ENCODE data around the gene PTPN4. TPM values are rescaled to one million over a fixed set of nuclear protein-coding genes. Genes with fewer than 3 reads are reported as not detected.

The PTPN4 gene
- total and polyA plus RNA-seq, 2 of the 13 experiments (the other 11 are each of a cell fraction or from before 2014, with no cell fraction given) = 20.3 to 34.6 TPM

GRCh38 chr2:119941388-119941787 is 181.7 kb downstream of the PTPN4 start:
- CTCF ChIA-PET (ENCODE audit: low intra/inter-chr PET ratio, low total read pairs) = no interaction called here
- POLR2A ChIA-PET = no interaction called here
- H3K27ac ChIP-seq (ENCODE audit: extremely low read length, insufficient read depth, low read length) = no peak overlapping the region
- FAIRE-seq = no peak
- WGBS (ENCODE audit: low lambda C conversion rate) = 96% methylated on average over 1 of the region's 1 CpG
- in situ Hi-C loops (cut with HindIII; ENCODE audit: extremely low pct_ligation_motif_present, low pct_unique_long_range_greater_than_20kb) (no loop called here), intact Hi-C loops (cut with micrococcal nuclease; ENCODE audit: unreplicated experiment) (no loop called here)
- no peaks in the 10 kb centered on the region for H4K20me1 ChIP-seq (ENCODE audit: insufficient read depth, low read length)
- no peak overlapping the region for H3K4me3 ChIP-seq (replicated peaks in 1 of 3; ENCODE audit: insufficient read depth in 1 of 3, low read depth in 2 of 3, low read length in 3 of 3)
- no peak overlapping the region for H3K4me2 ChIP-seq (ENCODE audit: low read depth, low read length)
- no peak for ATAC-seq
- no peaks in the 10 kb centered on the region for H3K79me2 ChIP-seq (ENCODE audit: insufficient read depth, low read length)
- H3K4me1 ChIP-seq (ENCODE audit: insufficient read depth, low read length) = no peaks in the 10 kb centered on the region
- TF ChIP-seq ZNF773 (CRISPR knock-in tag; IDR thresholded peaks at IDR 0.05; ENCODE audit: borderline replicate concordance) (no peak), MAFK (conservative IDR thresholded peaks at IDR 0.05 in 1 of 2, IDR thresholded peaks at IDR 0.05 in 1 of 2; ENCODE audit: low read length in 2 of 2) (peak in 1 of 2 experiments; percentile 12; a peak in 1 of 4 replicates), HNRNPL (IDR thresholded peaks at IDR 0.05; ENCODE audit: low read depth, low read length) (no peak)
- BruUV-seq (replicated peaks) = no TSS peak
- no peak for DNase-seq (ENCODE audit: low spot score)
- no peaks in the 10 kb centered on the region for H3K9me3 ChIP-seq (ENCODE audit: low read length)
- H2AFZ ChIP-seq (ENCODE audit: low read length) = no peak overlapping the region
- H3K36me3 ChIP-seq (replicated peaks in 1 of 2; ENCODE audit: control insufficient read depth in 1 of 2, insufficient read depth in 2 of 2, low read length in 2 of 2) = peaks cover 3 to 14% of the 10 kb centered on the region in 2 experiments; a peak in 2 of 5 replicates
- H3K9ac ChIP-seq (ENCODE audit: insufficient read depth, low read depth, low read length) = no peak overlapping the region
- no peaks in the 10 kb centered on the region for H3K27me3 ChIP-seq (ENCODE audit: control insufficient read depth in 1 of 2, insufficient read depth in 2 of 2, low read length in 2 of 2)

GRCh38 chr2:119941981-119942513 is 182.3 kb downstream of the PTPN4 start:
- WGBS (ENCODE audit: low lambda C conversion rate) = 66% methylated on average over 3 of the region's 3 CpGs
- Histone ChIP-seq H3K4me1 (ENCODE audit: insufficient read depth, low read length) (no peaks in the 10 kb centered on the region), H2AFZ (ENCODE audit: low read length) (no peak overlapping the region), H3K4me2 (ENCODE audit: low read depth, low read length) (no peak overlapping the region), H3K27ac (ENCODE audit: extremely low read length, insufficient read depth, low read length) (no peak overlapping the region), H3K9ac (ENCODE audit: insufficient read depth, low read depth, low read length) (no peak overlapping the region), H3K27me3 (ENCODE audit: control insufficient read depth in 1 of 2, insufficient read depth in 2 of 2, low read length in 2 of 2) (no peaks in the 10 kb centered on the region), H3K4me3 (replicated peaks in 1 of 3; ENCODE audit: insufficient read depth in 1 of 3, low read depth in 2 of 3, low read length in 3 of 3) (no peak overlapping the region), H3K36me3 (replicated peaks in 1 of 2; ENCODE audit: control insufficient read depth in 1 of 2, insufficient read depth in 2 of 2, low read length in 2 of 2) (peaks cover 3 to 16% of the 10 kb centered on the region in 2 experiments; a peak in 3 of 5 replicates), H4K20me1 (ENCODE audit: insufficient read depth, low read length) (no peaks in the 10 kb centered on the region), H3K9me3 (ENCODE audit: low read length) (no peaks in the 10 kb centered on the region), H3K79me2 (ENCODE audit: insufficient read depth, low read length) (no peaks in the 10 kb centered on the region)
- TF ChIP-seq ZNF777 (CRISPR knock-in tag; IDR thresholded peaks at IDR 0.05) (no peak), ZBTB7B (CRISPR knock-in tag; IDR thresholded peaks at IDR 0.05) (no peak), TEAD3 (CRISPR knock-in tag; optimal IDR thresholded peaks at IDR 0.05; ENCODE audit: borderline replicate concordance) (no peak), ZFP1 (CRISPR knock-in tag; IDR thresholded peaks at IDR 0.05) (no peak), ZNF451 (CRISPR knock-in tag; IDR thresholded peaks at IDR 0.05) (no peak), LBX2 (CRISPR knock-in tag; IDR thresholded peaks at IDR 0.05; ENCODE audit: borderline replicate concordance) (no peak), GLMP (CRISPR knock-in tag; IDR thresholded peaks at IDR 0.05; ENCODE audit: borderline replicate concordance) (no peak), AGO1 (IDR thresholded peaks at IDR 0.05; ENCODE audit: low read depth, low read length, poor library complexity, severe bottlenecking) (no peak), FOXK2 (IDR thresholded peaks at IDR 0.05) (no peak)
- ATAC-seq (no peak), FAIRE-seq (no peak), DNase-seq (ENCODE audit: low spot score) (no peak)
- in situ Hi-C loops (cut with HindIII; ENCODE audit: extremely low pct_ligation_motif_present, low pct_unique_long_range_greater_than_20kb) = no loop called here
- POLR2A ChIA-PET = no interaction called here
- CTCF ChIA-PET (ENCODE audit: low intra/inter-chr PET ratio, low total read pairs) = no interaction called here
- intact Hi-C loops (cut with micrococcal nuclease; ENCODE audit: unreplicated experiment) = no loop called here
- BruUV-seq (replicated peaks) = no TSS peak

All from HepG2 (cell line).